Measurements from ENCODE around the gene VWA5B1. TPM values are rescaled to one million over a fixed set of nuclear protein-coding genes. Genes with fewer than 3 reads are reported as not detected.

Gene VWA5B1
- total and polyA plus RNA-seq, 2 of the 8 experiments (the other 6 are each of a cell fraction or from before 2014, with no cell fraction given): 0.54 to 2.3 TPM

DNA sequence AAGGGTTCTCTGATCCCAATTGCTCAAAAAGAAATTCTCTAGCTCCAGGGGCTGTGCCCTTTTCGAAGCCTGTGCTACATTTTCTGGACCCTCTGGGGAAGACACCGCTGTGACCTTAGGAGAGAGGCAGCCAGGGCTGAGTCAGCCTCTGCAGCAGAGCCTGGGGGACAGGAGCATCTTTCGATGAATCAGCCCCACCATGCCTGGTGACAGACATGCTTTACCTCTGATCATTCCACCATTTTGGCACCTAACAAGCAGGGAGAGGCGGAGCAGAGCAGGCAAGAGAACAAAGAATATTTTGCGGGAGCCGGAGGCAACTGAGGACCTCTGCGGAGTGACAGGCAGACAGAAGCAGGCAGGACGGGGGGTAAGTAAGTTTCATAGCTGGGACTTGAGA lies 84.9 kb downstream of the VWA5B1 start:
- Histone ChIP-seq H3K4me2 (ENCODE audit: insufficient read depth in 1 of 2, low read depth in 2 of 2, low read length in 2 of 2) (no peak overlapping the region), H3K23ac (ENCODE audit: insufficient read length) (no peak overlapping the region)
- TF ChIP-seq ZNF274 (IDR thresholded peaks at IDR 0.05; ENCODE audit: borderline replicate concordance, extremely low read depth, low read length): no peak
- TF ChIP-seq, protein P1, sequence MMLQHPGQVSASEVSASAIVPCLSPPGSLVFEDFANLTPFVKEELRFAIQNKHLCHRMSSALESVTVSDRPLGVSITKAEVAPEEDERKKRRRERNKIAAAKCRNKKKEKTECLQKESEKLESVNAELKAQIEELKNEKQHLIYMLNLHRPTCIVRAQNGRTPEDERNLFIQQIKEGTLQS (IDR thresholded peaks at IDR 0.05; ENCODE audit: insufficient read depth, low read depth, low read length): no peak

More for the DNA sequence above, 84.9 kb downstream of the VWA5B1 start:
- no peak for DNase-seq (ENCODE audit: low read depth in 1 of 2, low spot score in 2 of 2)
- Histone ChIP-seq H2BK20ac (ENCODE audit: low read length) (no peak overlapping the region), H3K79me2 (ENCODE audit: control insufficient read depth in 1 of 2, insufficient read depth in 2 of 2, low read length in 2 of 2) (no peaks in the 10 kb centered on the region), H2BK5ac (ENCODE audit: low read depth, low read length) (no peak overlapping the region), H3K9me3 (ENCODE audit: insufficient read depth in 2 of 2, low read depth in 1 of 2, low read length in 1 of 2) (no peaks in the 10 kb centered on the region), H4K8ac (ENCODE audit: extremely low read depth, insufficient read depth, low read length) (no peak overlapping the region), H3K14ac (ENCODE audit: insufficient read length) (no peak overlapping the region), H3K4me1 (replicated peaks in 1 of 4; ENCODE audit: control insufficient read depth in 3 of 4, insufficient read depth in 4 of 4, low read length in 3 of 4) (no peaks in the 10 kb centered on the region), H3K79me1 (ENCODE audit: low read depth, low read length) (no peaks in the 10 kb centered on the region), H2AK5ac (ENCODE audit: low read depth, low read length) (no peak overlapping the region), H2AFZ (ENCODE audit: low read length) (no peak overlapping the region), H3K9ac (replicated peaks in 1 of 4; ENCODE audit: extremely low read depth in 1 of 4, low read depth in 3 of 4, low read length in 3 of 4) (no peak overlapping the region), H2BK120ac (replicated peaks; ENCODE audit: low read depth, low read length) (no peak overlapping the region), H4K91ac (replicated peaks; ENCODE audit: insufficient read length, low read length) (no peak overlapping the region), H3K4ac (replicated peaks; ENCODE audit: insufficient read length, low read depth, low read length) (no peak overlapping the region), H3K27me3 (replicated peaks in 1 of 4; ENCODE audit: control insufficient read depth in 3 of 4, extremely low read depth in 1 of 4, insufficient read depth in 3 of 4, low read length in 3 of 4) (peaks cover 0 to 11% (median 3%) of the 10 kb centered on the region in 4 experiments; a peak in 4 of 7 replicates), H3K18ac (ENCODE audit: extremely low read depth, low read length) (no peak overlapping the region), H3K36me3 (ENCODE audit: control insufficient read depth in 2 of 4, insufficient read depth in 4 of 4, low read length in 3 of 4) (no peaks in the 10 kb centered on the region), H4K5ac (ENCODE audit: insufficient read length, low read depth, low read length) (no peak overlapping the region), H3K4me3 (ENCODE audit: extremely low read depth in 1 of 4, insufficient read depth in 2 of 4, low read depth in 3 of 4, low read length in 4 of 4) (no peak overlapping the region), H3K23me2 (ENCODE audit: low read depth, low read length) (no peaks in the 10 kb centered on the region; the same call in 1 of the 2 replicates), H2BK15ac (ENCODE audit: low read length) (no peak overlapping the region), H3K56ac (replicated peaks; ENCODE audit: insufficient read length, low read depth, low read length) (no peak overlapping the region), H4K20me1 (replicated peaks in 1 of 2; ENCODE audit: control insufficient read depth in 1 of 2, insufficient read depth in 2 of 2, low read length in 2 of 2) (peaks cover 0 to under 1% of the 10 kb centered on the region in 2 experiments), H2BK12ac (ENCODE audit: low read depth, low read length) (no peak overlapping the region), H3K27ac (ENCODE audit: low read depth, low read length) (no peak overlapping the region)
- FAIRE-seq: no peak
- CTCF ChIA-PET (ENCODE audit: partially characterized antibody): interaction anchor here (1.0 to 9.8 kb wide), 7 partner anchors 8 to 288 kb away, joined by 3 to 89 read pairs (median 10); no protein-coding TSS in a partner anchor
- POLR2A ChIA-PET (ENCODE audit: partially characterized antibody): no interaction called here
- WGBS, 2 experiments (ENCODE audit: extremely low coverage in 1 of 2, insufficient coverage in 1 of 2, insufficient read length in 1 of 2, insufficient replicate concordance in 2 of 2, low coverage in 1 of 2, low lambda C conversion rate in 2 of 2, missing lambda C conversion rate in 1 of 2): 80% methylated on average over 8 of the region's 8 CpGs; no CpG with 5 or more reads in 1 of the 2 experiments

Data from H1 (cell line).